ENCODE results near the gene CDH13. TPM values are rescaled to one million over a fixed set of nuclear protein-coding genes. Genes with fewer than 3 reads are reported as not detected.

CDH13 gene

Small RNA genes lying within 50 kb of the gene (small RNA-seq; reads per million reads assigned to genes)
- not detected for gene AC099506.2 (ENCODE audit: insufficient read depth)
- not detected for gene MIR3182 (ENCODE audit: insufficient read depth)
- gene MIR8058 (ENCODE audit: insufficient read depth) = not detected

Measured in mesendoderm (in vitro differentiated cells).